Erythroblast (primary cell): ENCODE results near the gene TRPM8.

Experiments used
- GATA1 ChIP-seq: IDR thresholded peaks from 2 replicates; pipeline ENCODE4 v1.6.1; 2011; ENCODE audit warnings: low read depth, mild to moderate bottlenecking, control low read depth, low read length, moderate library complexity
- POLR2A ChIP-seq: IDR thresholded peaks from 2 replicates; pipeline ENCODE4 v1.6.1; 2011; ENCODE audit warnings: mild to moderate bottlenecking, low read length

DNA sequence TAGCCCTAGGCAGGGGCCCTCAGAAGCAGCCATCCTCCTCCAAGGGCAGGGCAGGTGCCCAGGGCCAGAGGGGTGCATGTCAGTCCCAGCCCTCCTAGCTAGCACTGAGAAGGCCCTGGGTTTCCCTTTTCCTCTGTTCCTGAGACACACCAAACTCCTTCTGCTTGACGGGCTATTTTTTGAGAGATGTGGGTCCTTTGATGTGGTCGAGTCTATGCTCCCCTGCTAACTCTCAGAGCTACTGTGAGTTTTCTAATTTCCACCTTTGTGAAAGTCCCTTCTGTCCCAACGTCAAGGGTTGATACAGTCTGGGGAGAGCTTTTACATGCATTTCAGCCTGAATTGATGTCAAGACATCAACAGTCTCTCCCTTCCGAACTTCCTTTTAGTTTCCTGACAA, 51.4 kb downstream of the TRPM8 start:
- no peak for TF ChIP-seq POLR2A
- TF ChIP-seq GATA1, result no peak
